VCaP (cell line): ENCODE results near the gene PLIN3.
A peak's percentile ranks its signal among the peaks of the same experiment; 100 is the strongest.

Experiments
- H3K27ac ChIP-seq: fragments of 450-650 bp; 2 replicates; pipeline ENCODE4 v1.5.1; 2017
- CTCF ChIP-seq: fragments of 450-650 bp; conservative IDR thresholded peaks from 2 replicates; pipeline ENCODE4 v1.5.1; 2017; ENCODE audit warnings: mild to moderate bottlenecking, moderate library complexity

PLIN3 gene

GRCh38 chr19:4867534-4868285 lies at the start of gene PLIN3:
PLIN3 (minus strand) TSS chr19:4867667; CDS start chr19:4861394, 6,273 bp downstream.
- TF ChIP-seq CTCF, result no peak
- H3K27ac ChIP-seq, result peak within 1 kb of the TSS; percentile 60; the same call in 1 of the 2 replicates

- TF ChIP-seq CTCF, result no peak
- no peak overlapping the region for H3K27ac ChIP-seq
Observed at GRCh38 chr19:4916292-4917082, 49.0 kb upstream of the PLIN3 start.

DNA sequence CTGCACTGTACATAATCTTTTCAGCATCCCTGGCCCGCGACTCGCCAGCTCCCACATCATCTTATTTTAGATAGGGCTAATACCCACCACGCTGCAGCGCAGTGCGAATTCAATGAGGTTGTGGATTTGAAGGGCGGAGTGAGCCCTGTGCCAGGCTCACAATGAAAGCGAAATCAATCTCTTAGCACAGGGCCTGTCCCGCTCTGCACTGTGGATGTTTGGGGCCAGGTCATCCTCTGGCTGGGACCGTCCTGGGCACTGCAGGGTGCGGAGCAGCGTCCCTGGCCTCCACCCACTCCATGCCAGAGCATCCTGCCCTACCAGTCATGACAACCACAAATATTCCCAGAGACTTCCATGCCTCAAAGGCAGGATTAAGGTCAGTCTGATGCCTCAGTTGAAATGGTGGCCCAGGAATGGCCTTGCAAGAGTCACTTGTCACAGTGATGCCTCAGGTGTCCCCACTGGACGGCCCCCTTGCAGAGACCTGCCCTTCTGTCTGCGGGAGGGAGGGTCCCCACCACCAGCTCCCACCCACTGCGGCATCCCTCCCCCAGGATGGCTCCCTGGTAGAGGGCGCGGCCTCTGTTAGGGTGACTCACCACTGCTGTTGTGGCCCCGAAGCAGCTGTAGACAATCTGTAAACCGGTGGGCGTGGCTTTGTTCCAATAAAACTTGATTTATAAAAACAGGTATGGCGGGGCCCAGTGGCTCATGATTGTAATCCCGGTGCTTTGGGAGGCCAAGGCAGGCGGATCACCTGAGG lies 47.5 kb upstream of the PLIN3 start:
- no peak for TF ChIP-seq CTCF
- H3K27ac ChIP-seq, result 0 out of 2 replicates have a peak overlapping the region, but pooled peaks have one; percentile 1

DNA sequence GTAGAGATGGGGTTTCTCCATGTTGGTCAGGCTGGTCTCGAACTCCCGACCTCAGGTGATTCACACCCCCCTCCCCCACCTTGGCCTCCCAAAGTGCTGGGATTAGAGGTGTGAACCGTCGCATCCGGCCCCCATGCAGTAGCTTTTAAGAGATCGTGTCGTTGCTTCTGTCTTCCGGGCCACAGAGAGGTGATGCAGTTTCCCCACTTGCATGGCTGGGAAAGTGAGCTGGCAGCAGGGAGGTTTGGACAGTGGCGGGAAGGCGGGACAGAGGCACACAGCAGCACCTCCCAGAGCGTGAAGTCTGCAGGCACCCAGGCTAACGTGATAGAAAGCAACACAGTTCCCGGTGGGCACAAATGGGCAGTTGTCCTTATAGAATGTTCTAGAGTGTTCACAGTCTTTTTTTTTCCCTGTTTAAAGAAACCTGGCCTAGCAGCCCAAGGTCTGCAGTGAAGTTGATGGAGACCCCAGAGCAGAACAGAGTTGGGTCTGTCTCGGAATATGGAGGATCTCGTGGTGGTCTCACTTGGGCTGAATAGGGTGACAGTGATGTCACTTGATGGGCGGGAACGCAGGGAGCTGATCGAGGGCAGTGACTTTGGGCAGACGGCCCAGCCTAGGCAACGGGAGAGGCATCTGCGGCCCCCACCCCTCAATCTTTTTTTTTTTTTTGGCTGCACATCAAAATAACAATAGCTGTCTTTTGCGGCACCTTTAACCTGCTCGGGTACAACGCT lies 46.7 kb upstream of the PLIN3 start:
- no peak overlapping the region for H3K27ac ChIP-seq
- TF ChIP-seq CTCF, result no peak

- H3K27ac ChIP-seq, result peak overlapping the region; percentile 55
Observed at GRCh38 chr19:4911786-4912672, 44.6 kb upstream of the PLIN3 start.

More at GRCh38 chr19:4911786-4912672, 44.6 kb upstream of the PLIN3 start:
- peak; percentile 62 for TF ChIP-seq CTCF
